LNCaP clone FGC (cell line): ENCODE measurements around the gene ZFHX3.

Source experiments
- DNase-seq: peaks from one replicate; pipeline ENCODE4 v3.0.0-alpha.2; 2011; ENCODE audit warnings: low read depth
- H3K4me3 ChIP-seq: 2 replicates; pipeline ENCODE4 v1.5.1; 2011; ENCODE audit warnings: mild to moderate bottlenecking, low read depth, low read length, control low read depth
- TF ChIP-seq, protein P1 (sequence below): IDR thresholded peaks from 2 replicates; pipeline ENCODE4 v1.5.1; 2012; ENCODE audit warnings: mild to moderate bottlenecking; ENCODE audit not compliant: control insufficient read depth, insufficient read depth; ENCODE audit errors: extremely low read depth

The ZFHX3 gene

DNA sequence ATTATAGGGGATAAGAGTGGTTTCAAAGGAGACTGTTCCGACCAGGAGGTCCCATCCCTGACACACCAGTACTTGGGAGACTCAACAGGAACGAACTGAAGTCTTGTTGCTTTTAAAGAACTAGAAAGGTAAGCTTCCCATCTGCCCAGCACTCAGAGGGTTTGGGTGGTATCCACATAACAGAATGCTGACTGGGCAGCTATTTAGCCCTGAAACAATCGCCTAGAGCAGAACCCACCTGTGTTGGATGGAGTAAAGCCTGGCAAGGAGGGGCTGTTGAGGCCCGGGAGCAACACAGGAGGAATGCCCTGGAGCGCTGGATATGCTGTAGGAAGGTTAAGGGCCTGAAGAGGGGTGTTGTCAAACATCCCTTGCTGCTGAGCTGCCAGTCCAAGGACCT is 254.9 kb downstream of the ZFHX3 start:
- no peak for DNase-seq
- no peak overlapping the region for H3K4me3 ChIP-seq
- TF ChIP-seq, protein P1, sequence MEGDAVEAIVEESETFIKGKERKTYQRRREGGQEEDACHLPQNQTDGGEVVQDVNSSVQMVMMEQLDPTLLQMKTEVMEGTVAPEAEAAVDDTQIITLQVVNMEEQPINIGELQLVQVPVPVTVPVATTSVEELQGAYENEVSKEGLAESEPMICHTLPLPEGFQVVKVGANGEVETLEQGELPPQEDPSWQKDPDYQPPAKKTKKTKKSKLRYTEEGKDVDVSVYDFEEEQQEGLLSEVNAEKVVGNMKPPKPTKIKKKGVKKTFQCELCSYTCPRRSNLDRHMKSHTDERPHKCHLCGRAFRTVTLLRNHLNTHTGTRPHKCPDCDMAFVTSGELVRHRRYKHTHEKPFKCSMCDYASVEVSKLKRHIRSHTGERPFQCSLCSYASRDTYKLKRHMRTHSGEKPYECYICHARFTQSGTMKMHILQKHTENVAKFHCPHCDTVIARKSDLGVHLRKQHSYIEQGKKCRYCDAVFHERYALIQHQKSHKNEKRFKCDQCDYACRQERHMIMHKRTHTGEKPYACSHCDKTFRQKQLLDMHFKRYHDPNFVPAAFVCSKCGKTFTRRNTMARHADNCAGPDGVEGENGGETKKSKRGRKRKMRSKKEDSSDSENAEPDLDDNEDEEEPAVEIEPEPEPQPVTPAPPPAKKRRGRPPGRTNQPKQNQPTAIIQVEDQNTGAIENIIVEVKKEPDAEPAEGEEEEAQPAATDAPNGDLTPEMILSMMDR = no peak

DNA sequence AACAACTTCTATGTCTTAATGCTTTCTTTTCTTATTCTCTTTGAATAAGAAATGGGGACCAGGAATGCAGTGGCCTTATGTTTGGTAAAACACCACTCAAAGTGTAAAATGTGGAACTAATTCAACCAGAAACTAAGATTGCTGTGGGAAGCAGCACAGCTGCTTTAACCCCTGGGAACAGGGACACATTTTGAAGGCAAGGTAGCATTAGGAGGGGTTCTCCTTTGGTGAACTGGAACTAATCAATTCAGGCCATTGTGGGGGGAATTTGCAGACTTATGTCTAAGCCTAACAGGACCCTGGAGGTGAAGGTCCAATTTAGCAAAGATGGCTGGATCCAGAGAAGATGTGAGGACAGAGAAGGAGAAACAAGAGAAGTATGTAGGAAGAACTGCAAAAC is 256.1 kb downstream of the ZFHX3 start:
- DNase-seq = no peak
- H3K4me3 ChIP-seq = no peak overlapping the region
- TF ChIP-seq, protein P1 = no peak

DNA sequence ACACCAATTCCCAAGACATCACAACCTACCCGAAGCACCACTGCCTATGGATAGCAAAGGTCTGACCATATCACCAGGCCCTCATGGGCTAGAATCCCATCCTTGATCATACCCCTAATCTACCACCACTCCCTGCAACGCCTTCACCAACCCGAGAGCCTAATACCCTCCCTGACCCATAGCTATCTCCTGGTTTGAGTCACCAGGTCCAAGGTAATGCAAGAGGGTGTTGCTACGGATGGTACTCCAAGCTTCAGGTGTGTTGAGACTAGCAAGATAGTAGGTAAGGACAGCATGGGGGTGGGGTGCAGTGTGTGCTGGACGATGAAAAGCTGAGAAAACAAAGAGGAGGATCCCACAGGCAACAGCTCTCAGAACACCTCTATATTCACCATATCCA is 258.0 kb downstream of the ZFHX3 start:
- TF ChIP-seq, protein P1 = no peak
- H3K4me3 ChIP-seq = no peak overlapping the region
- no peak for DNase-seq

DNA sequence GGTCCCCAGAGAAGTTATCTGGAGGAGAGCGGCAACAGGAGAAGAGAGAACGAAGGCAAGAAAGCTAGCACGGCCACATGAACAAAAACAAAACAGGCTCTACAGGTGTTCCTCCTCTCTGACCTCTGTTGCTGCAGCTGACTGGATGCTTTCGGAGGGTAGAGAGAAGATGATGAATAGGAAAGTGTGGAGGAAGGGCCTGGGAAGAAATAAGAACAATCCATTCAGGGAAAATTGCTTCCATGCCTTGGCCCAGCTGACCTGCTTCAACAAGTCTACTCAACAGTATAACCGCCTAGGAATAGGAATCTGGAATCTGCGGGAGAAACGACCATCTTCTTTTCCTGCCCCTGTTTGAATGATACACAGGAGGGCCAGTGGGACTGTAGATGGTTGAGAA is 258.5 kb downstream of the ZFHX3 start:
- TF ChIP-seq, protein P1 = no peak
- H3K4me3 ChIP-seq = no peak overlapping the region
- DNase-seq = no peak

DNA sequence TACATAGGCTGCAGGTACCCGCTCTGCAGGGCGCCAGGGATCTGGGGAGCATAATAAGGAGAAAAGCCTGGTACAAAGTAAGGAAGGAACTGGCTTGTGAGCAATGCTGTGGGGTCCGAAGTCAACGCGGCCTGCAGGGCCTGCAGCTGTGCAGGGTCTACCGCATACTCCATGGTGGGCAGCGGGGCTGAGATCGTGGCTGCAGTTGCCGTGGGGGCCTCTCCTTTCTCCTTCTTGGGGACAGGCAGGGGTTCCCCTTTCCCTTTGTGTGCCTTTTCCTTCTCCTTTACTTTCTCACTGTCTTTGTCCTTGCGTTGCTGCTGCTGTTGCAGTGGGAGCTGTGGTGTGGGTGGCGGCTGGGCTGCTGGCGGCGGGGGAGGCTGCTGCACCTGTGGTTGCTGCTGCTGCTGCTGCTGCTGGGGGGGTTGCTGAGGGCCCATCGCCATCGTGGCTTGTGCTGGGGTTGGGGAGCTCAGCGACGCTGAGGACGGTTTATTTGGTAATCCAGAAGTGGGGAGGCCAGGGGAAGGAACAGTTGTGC is 259.6 kb downstream of the ZFHX3 start:
- DNase-seq = no peak
- no peak overlapping the region for H3K4me3 ChIP-seq
- TF ChIP-seq, protein P1 = no peak

DNA sequence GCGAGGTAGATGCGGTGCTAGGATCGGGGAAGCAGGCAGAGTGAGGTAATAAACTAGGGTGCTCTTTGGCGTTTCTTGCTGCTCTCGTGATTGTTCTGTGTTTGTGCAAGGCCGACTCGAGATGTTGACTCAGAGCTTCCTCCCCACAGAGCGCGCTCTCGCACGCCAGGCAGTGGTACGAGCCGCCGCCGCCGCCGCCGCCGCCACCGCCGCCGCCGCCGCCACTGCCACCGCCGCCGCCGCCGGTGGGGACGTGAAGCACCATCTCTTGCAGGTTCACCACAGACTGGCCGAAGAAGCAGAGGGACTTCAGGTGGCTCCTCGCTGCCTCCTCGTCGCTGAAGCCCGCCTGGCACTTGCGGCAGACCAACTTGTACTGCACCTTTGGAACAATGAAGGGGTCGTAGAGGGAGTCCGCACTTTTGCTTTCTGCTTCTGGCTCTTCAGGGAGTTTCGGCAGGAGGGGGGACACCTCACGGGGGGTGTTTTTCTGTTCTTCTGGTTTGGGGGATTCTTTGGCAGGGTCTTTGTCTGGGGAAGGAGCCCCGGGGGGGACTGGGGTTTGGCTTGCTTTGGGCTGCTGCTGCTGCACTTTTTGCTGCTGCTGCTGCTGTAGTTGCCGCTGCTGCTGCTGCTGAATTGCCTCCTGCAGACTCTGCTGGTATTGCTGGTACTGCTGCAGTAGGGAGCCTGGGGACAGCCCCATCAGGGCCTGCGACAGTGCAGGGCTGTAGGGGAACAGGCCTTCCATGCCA is 260.2 kb downstream of the ZFHX3 start:
- TF ChIP-seq, protein P1 = 0 out of 2 replicates have a peak, but pooled peaks have one; percentile 10
- peak overlapping the region; percentile 39 for H3K4me3 ChIP-seq
- peak; percentile 56 for DNase-seq

DNA sequence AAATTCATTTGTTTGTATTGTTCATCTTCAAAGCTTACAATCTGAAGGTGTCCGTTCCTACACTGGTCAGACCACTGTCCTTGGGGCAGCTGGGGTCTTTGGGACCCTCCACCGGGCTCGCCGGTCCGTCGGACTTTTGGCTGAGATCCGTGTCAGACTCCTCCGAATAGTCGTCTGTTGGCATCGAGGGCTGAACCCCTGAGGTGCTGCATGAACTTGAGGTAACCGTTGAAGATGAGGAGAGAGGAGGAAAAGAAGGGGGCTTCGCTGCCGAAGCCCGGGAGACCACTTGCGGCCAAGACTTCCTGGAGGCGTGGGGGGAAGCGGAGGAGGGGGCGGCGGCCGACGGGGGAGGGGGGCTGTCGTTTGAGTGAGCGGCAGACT is 260.8 kb downstream of the ZFHX3 start:
- TF ChIP-seq, protein P1 = no peak
- DNase-seq = no peak
- H3K4me3 ChIP-seq = no peak overlapping the region
